Medulla oblongata (tissue), 1 donor: ENCODE measurements around the gene SLC6A13.
"Not testable (repeated sequence)": the region's sequence is repeated elsewhere in the genome, so short reads cannot be mapped to it uniquely, and the experiment has no call there.

ENCODE experiments used
- DNase-seq: peaks from one replicate; pipeline ENCODE4 v3.0.0-alpha.2; 2015; ENCODE audit errors: extremely low spot score

Gene SLC6A13

GRCh38 chr12:233615-233968 lies 29.0 kb downstream of the SLC6A13 start:
- no peak for DNase-seq

GRCh38 chr12:232731-233614 lies 29.7 kb downstream of the SLC6A13 start:
- DNase-seq, result no peak

- peak; percentile 71 for DNase-seq
Measured at GRCh38 chr12:230925-231671, 31.5 kb downstream of the SLC6A13 start.

DNA sequence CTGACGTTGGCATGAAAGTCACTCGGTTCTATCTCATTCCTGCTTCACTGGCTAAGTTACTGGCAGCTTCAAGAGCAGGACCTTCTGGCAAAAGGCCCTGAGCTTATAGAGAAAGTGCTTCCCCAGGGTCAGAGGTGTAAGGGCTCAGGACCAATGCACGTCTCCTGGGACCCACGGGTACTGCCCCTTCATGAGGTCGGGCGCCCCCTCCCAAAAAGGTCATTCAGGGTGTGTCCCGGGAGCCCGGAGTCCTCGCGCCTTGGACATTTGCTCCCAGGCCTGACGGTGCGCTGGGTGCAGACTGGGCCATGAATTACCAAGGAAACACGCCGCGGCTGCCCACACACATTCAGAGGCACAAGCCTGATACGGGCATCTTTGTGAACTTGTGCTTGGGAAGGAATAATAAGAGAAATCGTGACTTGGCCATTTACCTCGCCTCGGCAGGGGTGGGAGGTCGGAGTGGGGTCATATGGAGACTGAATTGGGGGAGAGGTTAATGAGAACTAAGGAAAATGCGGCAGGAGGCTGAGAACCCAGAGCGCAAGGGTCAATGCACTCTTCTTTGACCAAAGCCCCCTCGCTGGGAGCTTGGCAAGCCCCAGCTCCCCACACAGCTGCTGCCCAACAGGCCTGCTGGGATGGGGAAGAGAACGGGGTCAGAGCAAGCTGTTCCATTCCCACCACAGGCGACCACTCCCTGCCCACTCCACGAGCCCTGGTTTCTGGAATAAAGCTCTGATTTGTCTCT lies 33.0 kb downstream of the SLC6A13 start:
- no peak for DNase-seq

DNA sequence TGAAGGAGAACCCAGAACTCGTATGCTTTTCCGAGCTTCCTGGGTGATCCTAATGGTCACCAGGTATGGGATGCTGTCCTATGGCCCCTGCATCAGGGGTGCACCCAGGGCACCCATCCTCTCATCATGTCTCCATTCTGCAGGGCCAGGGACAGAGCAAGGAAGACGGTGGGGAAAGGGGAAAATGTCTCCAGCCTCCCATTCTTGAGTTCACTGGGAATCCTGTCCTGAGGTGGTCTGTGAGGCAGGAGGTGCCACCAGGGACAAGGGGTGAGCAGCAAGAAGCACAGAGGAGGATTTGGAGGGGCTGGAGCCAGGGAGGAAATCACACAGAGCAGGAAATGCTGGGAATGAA lies 33.8 kb downstream of the SLC6A13 start:
- no peak for DNase-seq

DNA sequence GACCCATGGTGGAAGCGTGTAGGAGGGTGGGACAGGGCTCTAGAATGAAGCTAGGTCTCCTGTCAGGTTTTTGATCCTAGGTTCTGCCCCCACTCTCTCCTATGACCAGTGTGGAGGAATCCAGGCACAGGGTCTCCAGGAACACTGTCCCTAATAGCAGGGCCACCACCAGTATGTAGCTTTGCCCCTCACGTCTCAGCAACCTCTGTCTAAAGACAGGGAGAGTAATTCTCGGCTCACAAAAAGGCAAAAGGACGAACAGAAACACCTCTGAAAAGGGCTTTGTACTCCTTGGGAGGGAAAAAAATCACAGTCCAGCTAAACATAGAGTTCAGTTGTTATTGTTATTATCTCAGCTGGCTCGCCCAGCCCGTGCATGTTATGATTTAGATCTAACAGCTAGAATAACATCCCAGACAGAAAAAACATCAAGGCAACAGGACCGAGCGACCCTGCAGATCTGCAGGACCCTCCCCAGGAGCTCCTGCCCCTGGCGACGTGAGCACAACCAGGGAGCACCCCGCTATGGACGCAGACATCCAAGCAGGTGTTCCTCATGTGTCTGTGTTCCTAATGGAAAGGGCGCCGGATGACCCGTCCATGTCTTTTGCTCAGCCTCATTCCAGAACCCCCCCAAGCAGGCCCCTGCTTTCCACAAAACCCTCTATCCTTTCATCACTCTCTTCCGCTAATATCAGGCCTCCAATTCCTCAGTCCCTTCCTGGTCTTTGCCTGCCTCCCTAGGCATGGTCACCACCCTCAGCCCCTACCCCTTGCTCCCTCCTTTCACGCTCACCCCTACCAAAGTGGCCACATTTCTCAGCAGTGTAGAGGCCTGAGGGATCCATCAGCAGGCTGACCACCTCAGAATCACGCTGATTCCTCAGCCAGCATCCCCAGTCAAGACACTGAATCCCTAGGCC lies 34.5 kb downstream of the SLC6A13 start:
- no peak for DNase-seq

- no peak for DNase-seq
Measured at GRCh38 chr12:227286-227915, 35.2 kb downstream of the SLC6A13 start.

DNA sequence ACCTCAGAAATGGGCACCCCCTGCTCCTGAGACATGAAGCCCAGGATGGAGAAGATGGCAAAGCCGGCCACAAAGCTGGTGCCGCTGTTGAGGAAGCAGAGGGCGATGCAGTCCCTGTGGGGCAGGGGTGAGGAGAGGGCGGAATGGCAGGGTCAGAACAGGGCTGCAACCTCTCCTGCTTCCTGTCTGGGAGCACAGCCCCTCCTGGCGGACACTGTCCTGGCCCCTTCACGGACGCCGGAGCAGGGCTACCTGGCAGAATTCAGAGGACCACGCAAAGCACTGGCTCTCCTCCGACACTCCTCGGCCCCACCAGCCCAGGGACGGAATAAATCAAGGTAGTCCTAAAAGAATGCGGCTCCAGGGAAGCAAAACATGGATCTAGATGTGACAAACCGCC lies 36.2 kb downstream of the SLC6A13 start:
- no peak for DNase-seq

GRCh38 chr12:225012-225411 lies 37.6 kb downstream of the SLC6A13 start:
- DNase-seq, result no peak

GRCh38 chr12:224330-224729 lies 38.3 kb downstream of the SLC6A13 start:
- DNase-seq, result no peak

GRCh38 chr12:223841-224240 lies 38.8 kb downstream of the SLC6A13 start:
- DNase-seq, result no peak

GRCh38 chr12:221736-222135 lies 40.9 kb downstream of the SLC6A13 start:
- DNase-seq, result no peak

GRCh38 chr12:220946-221550 lies 41.6 kb downstream of the SLC6A13 start:
- no peak for DNase-seq

DNA sequence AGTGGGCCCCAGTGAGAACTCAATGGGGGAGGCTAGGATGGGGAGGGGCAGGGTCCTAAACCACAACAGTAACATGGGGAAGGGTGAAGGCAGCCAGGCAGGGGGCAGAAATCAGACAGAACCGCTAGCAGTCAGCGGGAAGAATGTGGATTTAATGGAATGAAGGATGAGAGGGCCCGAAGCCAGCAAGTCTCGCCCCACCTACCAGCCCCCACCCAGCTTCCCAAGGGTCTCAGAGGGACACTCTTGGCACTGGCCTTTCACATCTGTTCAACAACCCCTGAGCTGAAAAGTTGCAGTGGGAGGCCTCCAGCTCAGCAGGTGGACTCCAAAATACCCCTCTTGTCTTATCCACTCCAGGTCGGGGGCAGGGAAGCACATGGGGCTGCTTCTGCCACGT lies 42.1 kb downstream of the SLC6A13 start:
- DNase-seq, result no peak

- peak; percentile 62 for DNase-seq
Measured at GRCh38 chr12:219891-220352, 42.7 kb downstream of the SLC6A13 start.

- DNase-seq, result no peak
Measured at GRCh38 chr12:218728-219590, 43.7 kb downstream of the SLC6A13 start.

DNA sequence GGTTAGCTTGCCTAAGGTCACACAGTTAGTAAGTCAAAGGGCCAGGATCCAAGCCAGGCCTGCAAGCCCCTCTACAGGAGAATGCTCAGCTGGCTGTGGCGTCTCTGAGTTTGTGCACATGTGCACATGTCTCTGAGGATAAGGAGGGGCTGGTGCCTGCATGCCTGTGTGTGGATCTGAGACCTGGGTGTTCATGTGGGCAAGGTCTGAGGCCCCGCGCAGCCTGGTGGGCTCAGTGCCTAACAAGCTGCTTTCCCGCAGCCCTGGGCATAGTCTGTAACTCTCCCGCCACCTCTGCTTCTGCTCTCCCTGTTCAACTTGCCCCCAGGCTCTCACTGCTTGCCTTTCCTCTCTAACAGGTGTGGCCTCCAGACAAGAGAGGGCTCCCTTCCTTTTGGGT lies 44.4 kb downstream of the SLC6A13 start:
- DNase-seq, result no peak

DNA sequence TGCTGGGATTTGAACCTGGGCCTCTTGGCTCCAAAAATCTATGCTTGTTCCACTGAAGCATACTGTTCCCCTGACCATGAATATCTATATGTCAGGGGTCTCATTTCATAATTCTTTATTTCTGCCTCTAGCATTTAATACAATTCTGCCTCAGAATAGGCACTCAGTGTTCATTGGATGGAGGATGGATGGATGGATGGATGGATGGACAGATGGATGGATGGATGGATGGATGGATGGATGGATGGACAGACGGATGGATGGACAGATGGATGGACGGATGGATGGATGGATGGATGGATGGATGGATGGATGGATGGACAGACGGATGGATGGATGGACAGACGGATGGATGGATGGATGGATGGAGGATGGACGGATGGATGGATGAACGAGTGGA lies 45.6 kb downstream of the SLC6A13 start:
- DNase-seq, result not testable (repeated sequence)

DNA sequence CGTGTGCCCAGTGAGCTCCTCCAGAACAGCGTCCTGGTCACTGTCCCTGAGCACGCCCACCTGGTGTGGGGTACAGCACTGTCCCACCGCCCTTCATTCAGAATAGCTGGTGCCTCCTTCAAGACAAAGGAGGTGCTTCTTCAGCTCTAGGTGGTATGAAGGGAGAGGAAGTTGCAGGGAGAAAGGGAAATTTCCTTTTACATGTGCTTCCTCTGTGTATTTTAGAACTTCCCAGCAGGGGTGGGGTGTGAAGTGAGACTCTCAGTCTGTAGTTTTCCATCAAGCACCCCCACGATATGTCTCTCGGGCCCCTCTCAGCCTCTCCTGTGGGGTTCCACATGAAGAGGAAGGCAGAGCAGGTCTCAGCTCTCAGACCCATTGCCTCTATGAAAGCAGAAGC lies 47.5 kb downstream of the SLC6A13 start:
- DNase-seq, result no peak
